GM23338 (cell line): Measurements from ENCODE around the gene PSD. TPM values are rescaled to one million over a fixed set of nuclear protein-coding genes. Genes with fewer than 3 reads are reported as not detected.

ENCODE experiments used
- ATAC-seq: fragments of 200-7000 bp; cut with Tn5 transposase; 3 replicates; pipeline ENCODE4 v1.9.1; 2020
- DNase-seq: peaks from one replicate; pipeline ENCODE4 v3.0.0-alpha.2; 2015; ENCODE audit warnings: low spot score
- H2AFZ ChIP-seq: fragments of 200-600 bp; sonication (generic); 2 replicates; pipeline ENCODE4 v1.8.0; 2016; ENCODE audit warnings: antibody characterized with exemption, mild to moderate bottlenecking, moderate library complexity
- H3F3A ChIP-seq: fragments of 200-600 bp; sonication (generic); replicated peaks from 2 replicates; pipeline ENCODE4 v1.8.0; 2017; ENCODE audit warnings: antibody characterized with exemption, mixed run types, low read depth
- H3K27ac ChIP-seq: fragments of 200-600 bp; sonication (generic); 2 replicates; pipeline ENCODE4 v1.6.1; 2016; ENCODE audit warnings: low read depth
- H3K27me3 ChIP-seq: fragments of 200-600 bp; sonication (generic); 2 replicates; pipeline ENCODE4 v1.8.0; 2016; ENCODE audit warnings: mild to moderate bottlenecking, mixed run types, moderate library complexity; ENCODE audit not compliant: insufficient read depth
- H3K36me3 ChIP-seq: fragments of 200-600 bp; sonication (generic); 2 replicates; pipeline ENCODE4 v1.8.0; 2016; ENCODE audit warnings: mild to moderate bottlenecking; ENCODE audit not compliant: insufficient read depth
- H3K4me1 ChIP-seq: fragments of 200-600 bp; sonication (generic); 2 replicates; pipeline ENCODE4 v1.8.0; 2016; ENCODE audit warnings: mild to moderate bottlenecking, moderate library complexity; ENCODE audit not compliant: insufficient read depth
- H3K4me2 ChIP-seq: fragments of 200-600 bp; sonication (generic); 2 replicates; pipeline ENCODE4 v1.7.1; 2017; ENCODE audit warnings: mixed run types
- H3K4me3 ChIP-seq: fragments of 200-600 bp; sonication (generic); 2 replicates; pipeline ENCODE4 v1.6.1; 2016; ENCODE audit warnings: mixed run types
- H3K79me2 ChIP-seq: fragments of 200-600 bp; sonication (generic); replicated peaks from 2 replicates; pipeline ENCODE4 v1.8.0; 2017; ENCODE audit warnings: mild to moderate bottlenecking; ENCODE audit not compliant: insufficient read depth
- H3K9me2 ChIP-seq: fragments of 200-600 bp; sonication (generic); 2 replicates; pipeline ENCODE4 v1.8.0; 2017; ENCODE audit not compliant: insufficient read depth
- H4K20me1 ChIP-seq: fragments of 200-600 bp; sonication (generic); replicated peaks from 2 replicates; pipeline ENCODE4 v1.8.0; 2017; ENCODE audit warnings: mild to moderate bottlenecking; ENCODE audit not compliant: insufficient read depth
- H3K27ac Mint-ChIP-seq: 2 replicates; pipeline ENCODE4 v1.8.0; 2020; ENCODE audit warnings: inconsistent platforms, mild to moderate bottlenecking, moderate library complexity, mixed read lengths
- H3K27me3 Mint-ChIP-seq: 3 replicates; pipeline ENCODE4 v1.8.0; 2022; ENCODE audit warnings: low read depth, mild to moderate bottlenecking, moderate library complexity, mixed read lengths, inconsistent platforms; ENCODE audit not compliant: insufficient read depth, poor library complexity
- H3K36me3 Mint-ChIP-seq: 3 replicates; pipeline ENCODE4 v1.8.0; 2021; ENCODE audit warnings: low read depth, mild to moderate bottlenecking, inconsistent platforms, moderate library complexity, mixed read lengths
- H3K4me1 Mint-ChIP-seq: 3 replicates; pipeline ENCODE4 v1.8.0; 2020; ENCODE audit warnings: mild to moderate bottlenecking, inconsistent platforms, mixed read lengths
- H3K4me3 Mint-ChIP-seq: 3 replicates; pipeline ENCODE4 v1.8.0; 2021; ENCODE audit warnings: moderate library complexity, mild to moderate bottlenecking, inconsistent platforms, mixed read lengths
- H3K9me3 Mint-ChIP-seq: 3 replicates; pipeline ENCODE4 v1.8.0; 2020; ENCODE audit warnings: moderate library complexity, mild to moderate bottlenecking, inconsistent platforms, mixed read lengths
- CREB1 ChIP-seq: fragments of 250-450 bp; sonication (Bioruptor Pico); IDR thresholded peaks from 2 replicates; pipeline ENCODE4 v1.5.0; 2020; ENCODE audit warnings: low read depth, mild to moderate bottlenecking, moderate library complexity
- EZH2 ChIP-seq: fragments of 200-600 bp; sonication (generic); IDR thresholded peaks from one replicate; pipeline ENCODE4 v1.8.0; 2017; ENCODE audit warnings: antibody characterized with exemption, mild to moderate bottlenecking, low read depth; ENCODE audit not compliant: unreplicated experiment
- EZH2phosphoT487 ChIP-seq: fragments of 200-600 bp; sonication (generic); IDR thresholded peaks from one replicate; pipeline ENCODE4 v1.8.1; 2018; ENCODE audit warnings: antibody characterized with exemption; ENCODE audit not compliant: unreplicated experiment
- JUNB ChIP-seq: IDR thresholded peaks from one replicate; pipeline ENCODE4 v1.6.1; 2016; ENCODE audit warnings: antibody characterized with exemption; ENCODE audit not compliant: unreplicated experiment
- NANOG ChIP-seq: IDR thresholded peaks from 2 replicates; pipeline ENCODE4 v1.6.1; 2016; ENCODE audit warnings: antibody characterized with exemption, borderline replicate concordance
- STAT1 ChIP-seq: IDR thresholded peaks from one replicate; pipeline ENCODE4 v1.6.1; 2016; ENCODE audit warnings: antibody characterized with exemption; ENCODE audit not compliant: unreplicated experiment
- ZNF114 ChIP-seq: fragments of 250-450 bp; sonication (Bioruptor Pico); IDR thresholded peaks from 2 replicates; pipeline ENCODE4 v1.5.0; 2020; ENCODE audit warnings: mild to moderate bottlenecking, moderate library complexity
- polyA plus RNA-seq: library from polyadenylated mRNA; unstranded; fragments of >200 nt; fragmentation: Nextera tagmentation; extraction: Ambion mirVana; gene quantifications from 2 replicates; pipeline ENCODE4 v1.2.1, GENCODE V29; 2016
- total RNA-seq: library from RNA; depleted of rRNA; stranded (reverse); fragments of >200 nt; shearing (Covaris generic); gene quantifications from 2 replicates; pipeline ENCODE4 v1.2.3, GENCODE V29; 2014
- TF ChIP-seq, protein P1 (sequence below), 2 experiments: fragments of 200-600 bp in 1 of 2; sonication (generic) in 1 of 2; conservative IDR thresholded peaks; 2 replicates each; pipeline versions ENCODE4 v1.5.1 to v1.6.1; 2016 to 2017; ENCODE audit warnings: antibody characterized with exemption in 2 of 2, low read depth in 2 of 2, mild to moderate bottlenecking in 2 of 2, moderate library complexity in 1 of 2
- TF ChIP-seq, protein P2 (sequence below): IDR thresholded peaks from one replicate; pipeline ENCODE4 v1.6.1; 2018; ENCODE audit warnings: antibody characterized with exemption; ENCODE audit not compliant: unreplicated experiment
- TF ChIP-seq, protein P3 (sequence below): fragments of 250-450 bp; sonication (Bioruptor Pico); IDR thresholded peaks from 2 replicates; pipeline ENCODE4 v1.5.0; 2020; ENCODE audit warnings: mild to moderate bottlenecking, moderate library complexity
- TF ChIP-seq, protein P4 (sequence below): IDR thresholded peaks from 2 replicates; pipeline ENCODE4 v1.6.1; 2016; ENCODE audit warnings: antibody characterized with exemption

PSD gene
- total and polyA plus RNA-seq, 2 experiments from 2014 or later = 1.9 to 6.8 TPM

DNA sequence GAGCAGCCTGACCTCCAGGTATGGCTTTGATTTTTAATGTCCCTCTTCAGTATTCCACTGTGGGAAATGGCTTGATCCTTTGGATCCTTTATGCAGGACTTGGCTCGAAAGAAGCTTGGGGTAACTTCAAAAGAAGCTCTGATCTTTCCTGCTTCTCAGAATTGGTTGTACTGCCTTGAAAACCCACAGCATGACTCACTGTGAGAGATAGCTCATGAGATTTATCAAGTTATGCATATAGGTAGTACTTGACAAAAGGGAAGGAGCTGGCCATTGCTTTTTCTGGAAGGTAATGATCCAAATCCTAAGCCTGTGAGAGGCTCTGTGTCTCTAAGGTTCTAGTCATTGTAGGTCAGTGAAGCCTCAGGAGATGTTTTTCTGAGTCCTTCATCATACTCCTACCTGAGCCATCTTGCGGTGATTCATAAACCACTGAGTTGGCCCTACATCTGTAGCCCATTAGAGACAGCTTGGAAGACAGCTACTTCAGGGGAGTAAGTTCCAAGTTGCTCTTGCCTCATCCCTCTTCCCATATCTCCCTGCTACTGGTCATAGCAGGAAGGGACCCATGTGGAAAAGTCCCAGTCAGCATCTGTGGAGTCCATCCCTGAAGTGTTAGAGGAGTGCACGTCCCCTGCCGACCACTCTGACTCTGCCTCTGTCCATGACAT lies 59.7 kb downstream of the PSD start (continued):
- TF ChIP-seq, protein P1, sequence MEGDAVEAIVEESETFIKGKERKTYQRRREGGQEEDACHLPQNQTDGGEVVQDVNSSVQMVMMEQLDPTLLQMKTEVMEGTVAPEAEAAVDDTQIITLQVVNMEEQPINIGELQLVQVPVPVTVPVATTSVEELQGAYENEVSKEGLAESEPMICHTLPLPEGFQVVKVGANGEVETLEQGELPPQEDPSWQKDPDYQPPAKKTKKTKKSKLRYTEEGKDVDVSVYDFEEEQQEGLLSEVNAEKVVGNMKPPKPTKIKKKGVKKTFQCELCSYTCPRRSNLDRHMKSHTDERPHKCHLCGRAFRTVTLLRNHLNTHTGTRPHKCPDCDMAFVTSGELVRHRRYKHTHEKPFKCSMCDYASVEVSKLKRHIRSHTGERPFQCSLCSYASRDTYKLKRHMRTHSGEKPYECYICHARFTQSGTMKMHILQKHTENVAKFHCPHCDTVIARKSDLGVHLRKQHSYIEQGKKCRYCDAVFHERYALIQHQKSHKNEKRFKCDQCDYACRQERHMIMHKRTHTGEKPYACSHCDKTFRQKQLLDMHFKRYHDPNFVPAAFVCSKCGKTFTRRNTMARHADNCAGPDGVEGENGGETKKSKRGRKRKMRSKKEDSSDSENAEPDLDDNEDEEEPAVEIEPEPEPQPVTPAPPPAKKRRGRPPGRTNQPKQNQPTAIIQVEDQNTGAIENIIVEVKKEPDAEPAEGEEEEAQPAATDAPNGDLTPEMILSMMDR (conservative IDR thresholded peaks at IDR 0.05; ENCODE audit: low read depth in 2 of 2) = no peak
- TF ChIP-seq CREB1 (no peak), EZH2phosphoT487 (no peak), STAT1 (no peak)

DNA sequence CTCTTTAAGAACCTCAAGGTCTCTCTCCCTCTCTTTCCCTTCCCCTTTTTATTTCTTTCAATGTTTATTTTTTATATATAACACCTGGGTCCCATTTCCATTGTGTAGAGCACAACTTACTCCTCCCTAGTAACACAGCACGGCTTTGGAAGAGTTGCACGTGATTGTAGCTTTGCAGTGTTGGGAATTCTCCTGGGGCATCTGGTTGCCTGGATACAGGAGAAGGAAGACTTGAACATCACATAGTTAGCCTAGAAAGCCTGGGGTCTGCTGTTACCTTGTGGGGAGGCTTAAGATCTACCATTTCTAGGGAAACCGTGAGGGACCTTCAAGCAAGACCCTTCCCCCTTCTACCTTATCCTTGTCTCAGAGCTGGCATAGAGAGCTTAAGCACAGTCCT lies 64.1 kb downstream of the PSD start:
- no peak overlapping the region for H3K4me3 ChIP-seq
- H3F3A ChIP-seq = no peaks in the 10 kb centered on the region; the same call in 1 of the 2 replicates
- H3K36me3 ChIP-seq = no peaks in the 10 kb centered on the region
- H3K27ac ChIP-seq = no peak overlapping the region
- H3K9me3 Mint-ChIP-seq = no peaks in the 10 kb centered on the region
- no peaks in the 10 kb centered on the region for H3K27me3 Mint-ChIP-seq
- no peaks in the 10 kb centered on the region for H3K9me2 ChIP-seq
- no peak for DNase-seq
- H3K4me1 ChIP-seq = no peaks in the 10 kb centered on the region
- H3K79me2 ChIP-seq = no peaks in the 10 kb centered on the region
- H4K20me1 ChIP-seq = peaks cover 15% of the 10 kb centered on the region
- H3K27ac Mint-ChIP-seq = no peak overlapping the region
- no peak for ATAC-seq
- no peak overlapping the region for H2AFZ ChIP-seq
- H3K36me3 Mint-ChIP-seq = peaks cover 6% of the 10 kb centered on the region; the same call in 1 of the 3 replicates
- H3K4me2 ChIP-seq = no peak overlapping the region
- H3K4me3 Mint-ChIP-seq = no peak overlapping the region
- H3K27me3 ChIP-seq = no peaks in the 10 kb centered on the region
- H3K4me1 Mint-ChIP-seq = no peaks in the 10 kb centered on the region
- TF ChIP-seq STAT1 = no peak
- TF ChIP-seq, protein P2, sequence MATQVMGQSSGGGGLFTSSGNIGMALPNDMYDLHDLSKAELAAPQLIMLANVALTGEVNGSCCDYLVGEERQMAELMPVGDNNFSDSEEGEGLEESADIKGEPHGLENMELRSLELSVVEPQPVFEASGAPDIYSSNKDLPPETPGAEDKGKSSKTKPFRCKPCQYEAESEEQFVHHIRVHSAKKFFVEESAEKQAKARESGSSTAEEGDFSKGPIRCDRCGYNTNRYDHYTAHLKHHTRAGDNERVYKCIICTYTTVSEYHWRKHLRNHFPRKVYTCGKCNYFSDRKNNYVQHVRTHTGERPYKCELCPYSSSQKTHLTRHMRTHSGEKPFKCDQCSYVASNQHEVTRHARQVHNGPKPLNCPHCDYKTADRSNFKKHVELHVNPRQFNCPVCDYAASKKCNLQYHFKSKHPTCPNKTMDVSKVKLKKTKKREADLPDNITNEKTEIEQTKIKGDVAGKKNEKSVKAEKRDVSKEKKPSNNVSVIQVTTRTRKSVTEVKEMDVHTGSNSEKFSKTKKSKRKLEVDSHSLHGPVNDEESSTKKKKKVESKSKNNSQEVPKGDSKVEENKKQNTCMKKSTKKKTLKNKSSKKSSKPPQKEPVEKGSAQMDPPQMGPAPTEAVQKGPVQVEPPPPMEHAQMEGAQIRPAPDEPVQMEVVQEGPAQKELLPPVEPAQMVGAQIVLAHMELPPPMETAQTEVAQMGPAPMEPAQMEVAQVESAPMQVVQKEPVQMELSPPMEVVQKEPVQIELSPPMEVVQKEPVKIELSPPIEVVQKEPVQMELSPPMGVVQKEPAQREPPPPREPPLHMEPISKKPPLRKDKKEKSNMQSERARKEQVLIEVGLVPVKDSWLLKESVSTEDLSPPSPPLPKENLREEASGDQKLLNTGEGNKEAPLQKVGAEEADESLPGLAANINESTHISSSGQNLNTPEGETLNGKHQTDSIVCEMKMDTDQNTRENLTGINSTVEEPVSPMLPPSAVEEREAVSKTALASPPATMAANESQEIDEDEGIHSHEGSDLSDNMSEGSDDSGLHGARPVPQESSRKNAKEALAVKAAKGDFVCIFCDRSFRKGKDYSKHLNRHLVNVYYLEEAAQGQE = no peak
- no peak for TF ChIP-seq JUNB
- TF ChIP-seq CREB1 = no peak
- no peak for TF ChIP-seq NANOG
- TF ChIP-seq, protein P3, sequence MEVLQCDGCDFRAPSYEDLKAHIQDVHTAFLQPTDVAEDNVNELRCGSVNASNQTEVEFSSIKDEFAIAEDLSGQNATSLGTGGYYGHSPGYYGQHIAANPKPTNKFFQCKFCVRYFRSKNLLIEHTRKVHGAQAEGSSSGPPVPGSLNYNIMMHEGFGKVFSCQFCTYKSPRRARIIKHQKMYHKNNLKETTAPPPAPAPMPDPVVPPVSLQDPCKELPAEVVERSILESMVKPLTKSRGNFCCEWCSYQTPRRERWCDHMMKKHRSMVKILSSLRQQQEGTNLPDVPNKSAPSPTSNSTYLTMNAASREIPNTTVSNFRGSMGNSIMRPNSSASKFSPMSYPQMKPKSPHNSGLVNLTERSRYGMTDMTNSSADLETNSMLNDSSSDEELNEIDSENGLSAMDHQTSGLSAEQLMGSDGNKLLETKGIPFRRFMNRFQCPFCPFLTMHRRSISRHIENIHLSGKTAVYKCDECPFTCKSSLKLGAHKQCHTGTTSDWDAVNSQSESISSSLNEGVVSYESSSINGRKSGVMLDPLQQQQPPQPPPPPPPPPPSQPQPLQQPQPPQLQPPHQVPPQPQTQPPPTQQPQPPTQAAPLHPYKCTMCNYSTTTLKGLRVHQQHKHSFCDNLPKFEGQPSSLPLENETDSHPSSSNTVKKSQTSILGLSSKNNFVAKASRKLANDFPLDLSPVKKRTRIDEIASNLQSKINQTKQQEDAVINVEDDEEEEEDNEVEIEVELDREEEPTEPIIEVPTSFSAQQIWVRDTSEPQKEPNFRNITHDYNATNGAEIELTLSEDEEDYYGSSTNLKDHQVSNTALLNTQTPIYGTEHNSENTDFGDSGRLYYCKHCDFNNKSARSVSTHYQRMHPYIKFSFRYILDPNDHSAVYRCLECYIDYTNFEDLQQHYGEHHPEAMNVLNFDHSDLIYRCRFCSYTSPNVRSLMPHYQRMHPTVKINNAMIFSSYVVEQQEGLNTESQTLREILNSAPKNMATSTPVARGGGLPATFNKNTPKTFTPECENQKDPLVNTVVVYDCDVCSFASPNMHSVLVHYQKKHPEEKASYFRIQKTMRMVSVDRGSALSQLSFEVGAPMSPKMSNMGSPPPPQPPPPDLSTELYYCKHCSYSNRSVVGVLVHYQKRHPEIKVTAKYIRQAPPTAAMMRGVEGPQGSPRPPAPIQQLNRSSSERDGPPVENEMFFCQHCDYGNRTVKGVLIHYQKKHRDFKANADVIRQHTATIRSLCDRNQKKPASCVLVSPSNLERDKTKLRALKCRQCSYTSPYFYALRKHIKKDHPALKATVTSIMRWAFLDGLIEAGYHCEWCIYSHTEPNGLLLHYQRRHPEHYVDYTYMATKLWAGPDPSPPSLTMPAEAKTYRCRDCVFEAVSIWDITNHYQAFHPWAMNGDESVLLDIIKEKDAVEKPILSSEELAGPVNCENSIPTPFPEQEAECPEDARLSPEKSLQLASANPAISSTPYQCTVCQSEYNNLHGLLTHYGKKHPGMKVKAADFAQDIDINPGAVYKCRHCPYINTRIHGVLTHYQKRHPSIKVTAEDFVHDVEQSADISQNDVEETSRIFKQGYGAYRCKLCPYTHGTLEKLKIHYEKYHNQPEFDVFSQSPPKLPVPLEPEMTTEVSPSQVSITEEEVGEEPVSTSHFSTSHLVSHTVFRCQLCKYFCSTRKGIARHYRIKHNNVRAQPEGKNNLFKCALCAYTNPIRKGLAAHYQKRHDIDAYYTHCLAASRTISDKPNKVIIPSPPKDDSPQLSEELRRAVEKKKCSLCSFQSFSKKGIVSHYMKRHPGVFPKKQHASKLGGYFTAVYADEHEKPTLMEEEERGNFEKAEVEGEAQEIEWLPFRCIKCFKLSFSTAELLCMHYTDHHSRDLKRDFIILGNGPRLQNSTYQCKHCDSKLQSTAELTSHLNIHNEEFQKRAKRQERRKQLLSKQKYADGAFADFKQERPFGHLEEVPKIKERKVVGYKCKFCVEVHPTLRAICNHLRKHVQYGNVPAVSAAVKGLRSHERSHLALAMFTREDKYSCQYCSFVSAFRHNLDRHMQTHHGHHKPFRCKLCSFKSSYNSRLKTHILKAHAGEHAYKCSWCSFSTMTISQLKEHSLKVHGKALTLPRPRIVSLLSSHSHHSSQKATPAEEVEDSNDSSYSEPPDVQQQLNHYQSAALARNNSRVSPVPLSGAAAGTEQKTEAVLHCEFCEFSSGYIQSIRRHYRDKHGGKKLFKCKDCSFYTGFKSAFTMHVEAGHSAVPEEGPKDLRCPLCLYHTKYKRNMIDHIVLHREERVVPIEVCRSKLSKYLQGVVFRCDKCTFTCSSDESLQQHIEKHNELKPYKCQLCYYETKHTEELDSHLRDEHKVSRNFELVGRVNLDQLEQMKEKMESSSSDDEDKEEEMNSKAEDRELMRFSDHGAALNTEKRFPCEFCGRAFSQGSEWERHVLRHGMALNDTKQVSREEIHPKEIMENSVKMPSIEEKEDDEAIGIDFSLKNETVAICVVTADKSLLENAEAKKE (CRISPR knock-in tag) = no peak
- TF ChIP-seq, protein P4, sequence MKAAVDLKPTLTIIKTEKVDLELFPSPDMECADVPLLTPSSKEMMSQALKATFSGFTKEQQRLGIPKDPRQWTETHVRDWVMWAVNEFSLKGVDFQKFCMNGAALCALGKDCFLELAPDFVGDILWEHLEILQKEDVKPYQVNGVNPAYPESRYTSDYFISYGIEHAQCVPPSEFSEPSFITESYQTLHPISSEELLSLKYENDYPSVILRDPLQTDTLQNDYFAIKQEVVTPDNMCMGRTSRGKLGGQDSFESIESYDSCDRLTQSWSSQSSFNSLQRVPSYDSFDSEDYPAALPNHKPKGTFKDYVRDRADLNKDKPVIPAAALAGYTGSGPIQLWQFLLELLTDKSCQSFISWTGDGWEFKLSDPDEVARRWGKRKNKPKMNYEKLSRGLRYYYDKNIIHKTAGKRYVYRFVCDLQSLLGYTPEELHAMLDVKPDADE = no peak
- TF ChIP-seq EZH2phosphoT487 = no peak
- no peak for TF ChIP-seq ZNF114 (CRISPR knock-in tag)
- TF ChIP-seq EZH2 = no peak
